Ovary (tissue), 3 donors: ENCODE data around the gene P4HA1.

Source experiments
- EP300 ChIP-seq: sonication (generic); formaldehyde crosslinking; IDR thresholded peaks from one replicate; pipeline ENCODE4 v1.6.1; 2017; ENCODE audit warnings: antibody characterized with exemption
- POLR2A ChIP-seq: fragments of 450-650 bp; IDR thresholded peaks from one replicate; pipeline ENCODE4 v1.6.1; 2017; ENCODE audit warnings: antibody characterized with exemption, mild to moderate bottlenecking, moderate library complexity
- TF ChIP-seq, protein P1 (sequence below), 3 donors: fragments of 450-650 bp in 2 of 3; fragments of 200-600 bp in 1 of 3; IDR thresholded peaks; one replicate each; pipeline versions ENCODE4 v1.5.1 to v1.8.0; 2016 to 2022; ENCODE audit warnings: antibody characterized with exemption in 3 of 3, mild to moderate bottlenecking in 1 of 3
- donor health status: DM: no; HTN: no; CAD: no.

DNA sequence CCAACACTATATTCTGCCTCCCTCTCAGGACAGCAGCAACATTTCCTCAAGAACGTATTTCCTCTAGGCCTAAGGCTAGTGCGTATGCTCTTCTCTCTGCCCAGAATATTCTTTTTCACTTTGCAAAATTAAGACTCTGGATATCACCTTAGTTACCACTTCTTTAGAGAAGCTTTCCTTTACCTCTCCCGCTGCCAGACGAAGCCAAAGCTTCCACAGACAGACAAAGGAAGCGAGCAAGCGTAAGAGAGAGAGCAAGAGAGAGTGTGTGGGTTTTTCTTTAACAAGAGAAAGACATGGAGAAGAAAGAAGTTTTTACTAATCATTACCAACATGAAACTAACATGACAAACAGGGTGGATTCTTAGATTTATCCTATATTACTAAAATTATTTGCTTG is 64.1 kb downstream of the P4HA1 start:
- TF ChIP-seq, protein P1, sequence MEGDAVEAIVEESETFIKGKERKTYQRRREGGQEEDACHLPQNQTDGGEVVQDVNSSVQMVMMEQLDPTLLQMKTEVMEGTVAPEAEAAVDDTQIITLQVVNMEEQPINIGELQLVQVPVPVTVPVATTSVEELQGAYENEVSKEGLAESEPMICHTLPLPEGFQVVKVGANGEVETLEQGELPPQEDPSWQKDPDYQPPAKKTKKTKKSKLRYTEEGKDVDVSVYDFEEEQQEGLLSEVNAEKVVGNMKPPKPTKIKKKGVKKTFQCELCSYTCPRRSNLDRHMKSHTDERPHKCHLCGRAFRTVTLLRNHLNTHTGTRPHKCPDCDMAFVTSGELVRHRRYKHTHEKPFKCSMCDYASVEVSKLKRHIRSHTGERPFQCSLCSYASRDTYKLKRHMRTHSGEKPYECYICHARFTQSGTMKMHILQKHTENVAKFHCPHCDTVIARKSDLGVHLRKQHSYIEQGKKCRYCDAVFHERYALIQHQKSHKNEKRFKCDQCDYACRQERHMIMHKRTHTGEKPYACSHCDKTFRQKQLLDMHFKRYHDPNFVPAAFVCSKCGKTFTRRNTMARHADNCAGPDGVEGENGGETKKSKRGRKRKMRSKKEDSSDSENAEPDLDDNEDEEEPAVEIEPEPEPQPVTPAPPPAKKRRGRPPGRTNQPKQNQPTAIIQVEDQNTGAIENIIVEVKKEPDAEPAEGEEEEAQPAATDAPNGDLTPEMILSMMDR (IDR thresholded peaks at IDR 0.05) = no peak
- TF ChIP-seq POLR2A = no peak
- TF ChIP-seq EP300 = no peak
